ENCODE measurements around the gene SH3BGRL2.

- TF ChIP-seq CTCF (IDR thresholded peaks at IDR 0.05) = no peak
- TF ChIP-seq ZNF121 (CRISPR knock-in tag; IDR thresholded peaks at IDR 0.05) = no peak
- TF ChIP-seq, protein P1, sequence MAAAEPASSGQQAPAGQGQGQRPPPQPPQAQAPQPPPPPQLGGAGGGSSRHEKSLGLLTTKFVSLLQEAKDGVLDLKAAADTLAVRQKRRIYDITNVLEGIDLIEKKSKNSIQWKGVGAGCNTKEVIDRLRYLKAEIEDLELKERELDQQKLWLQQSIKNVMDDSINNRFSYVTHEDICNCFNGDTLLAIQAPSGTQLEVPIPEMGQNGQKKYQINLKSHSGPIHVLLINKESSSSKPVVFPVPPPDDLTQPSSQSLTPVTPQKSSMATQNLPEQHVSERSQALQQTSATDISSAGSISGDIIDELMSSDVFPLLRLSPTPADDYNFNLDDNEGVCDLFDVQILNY (CRISPR knock-in tag; IDR thresholded peaks at IDR 0.05) = no peak
- no peak for TF ChIP-seq STAT6 (CRISPR knock-in tag; conservative IDR thresholded peaks at IDR 0.05; ENCODE audit: low read depth)
- no peak for TF ChIP-seq TP53 (CRISPR knock-in tag; IDR thresholded peaks at IDR 0.05)
- TF ChIP-seq, protein P2, sequence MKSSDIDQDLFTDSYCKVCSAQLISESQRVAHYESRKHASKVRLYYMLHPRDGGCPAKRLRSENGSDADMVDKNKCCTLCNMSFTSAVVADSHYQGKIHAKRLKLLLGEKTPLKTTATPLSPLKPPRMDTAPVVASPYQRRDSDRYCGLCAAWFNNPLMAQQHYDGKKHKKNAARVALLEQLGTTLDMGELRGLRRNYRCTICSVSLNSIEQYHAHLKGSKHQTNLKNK (CRISPR knock-in tag; IDR thresholded peaks at IDR 0.05) = no peak
- TF ChIP-seq MAX (CRISPR knock-in tag; IDR thresholded peaks at IDR 0.05) = no peak
- TF ChIP-seq CBFB (CRISPR knock-in tag; IDR thresholded peaks at IDR 0.05; ENCODE audit: low read depth) = no peak
- no peak for TF ChIP-seq OVOL2 (CRISPR knock-in tag; IDR thresholded peaks at IDR 0.05; ENCODE audit: borderline replicate concordance)
- no peak for TF ChIP-seq ETV6 (CRISPR knock-in tag; IDR thresholded peaks at IDR 0.05)
- TF ChIP-seq ELF4 (CRISPR knock-in tag; IDR thresholded peaks at IDR 0.05; ENCODE audit: low read depth) = no peak
- TF ChIP-seq NR2C2 (CRISPR knock-in tag; IDR thresholded peaks at IDR 0.05) = no peak
- no peak for TF ChIP-seq MYBL2 (CRISPR knock-in tag; IDR thresholded peaks at IDR 0.05)
Observed at GRCh38 chr6:79600812-79601609, 30.1 kb upstream of the SH3BGRL2 start.
